Measurements from ENCODE around the gene MYO18A. TPM values are rescaled to one million over a fixed set of nuclear protein-coding genes. Genes with fewer than 3 reads are reported as not detected.

The MYO18A gene
- total RNA-seq, 3 donors from 2014 or later, result 31.5 to 71.1 (median 42.3) TPM

GRCh38 chr17:29042026-29042678, 138.0 kb downstream of the MYO18A start:
- TF ChIP-seq POLR2A (IDR thresholded peaks at IDR 0.05), result no peak
- DNase-seq (ENCODE audit: low spot score in 2 of 2), result no peak
- Histone ChIP-seq H3K27me3 (no peaks in the 10 kb centered on the region), H3K27ac (no peak overlapping the region), H3K9me3 (no peaks in the 10 kb centered on the region), H3K4me1 (no peaks in the 10 kb centered on the region), H3K4me3 (no peak overlapping the region), H3K36me3 (no peaks in the 10 kb centered on the region)
- intact Hi-C loops (cut with DNase I; ENCODE audit: low total_unique reads), result no loop called here

DNA sequence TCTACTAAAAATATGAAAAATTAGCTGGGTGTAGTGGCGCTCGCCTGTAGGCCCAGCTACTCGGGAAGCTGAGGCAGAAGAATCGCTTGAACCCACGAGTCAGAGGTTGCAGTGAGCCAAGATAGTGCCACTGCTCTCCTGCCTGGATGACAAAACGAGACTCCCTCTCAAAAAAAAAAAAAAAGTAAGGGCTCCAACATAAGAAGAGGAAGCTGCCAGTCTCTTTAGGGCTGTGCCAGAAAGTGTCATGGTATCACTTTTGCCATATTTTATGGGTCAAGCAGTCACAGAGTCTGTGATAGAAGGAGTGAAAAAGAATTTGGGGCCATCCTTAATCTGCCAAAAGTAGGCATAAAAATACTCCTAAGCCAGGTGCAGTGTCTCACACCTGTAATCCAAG, 138.6 kb downstream of the MYO18A start:
- H3K4me3 ChIP-seq, result no peak overlapping the region
- DNase-seq (ENCODE audit: low spot score in 2 of 2), result no peak
- TF ChIP-seq POLR2A (IDR thresholded peaks at IDR 0.05), result no peak
- TF ChIP-seq POLR2AphosphoS5 (IDR thresholded peaks at IDR 0.05), result no peak
- TF ChIP-seq CTCF (IDR thresholded peaks at IDR 0.05), result no peak
- H3K36me3 ChIP-seq, result no peaks in the 10 kb centered on the region
- intact Hi-C loops (cut with DNase I; ENCODE audit: low total_unique reads), result no loop called here
- no peak overlapping the region for H3K27ac ChIP-seq
- H3K9me3 ChIP-seq, result no peaks in the 10 kb centered on the region
- H3K4me1 ChIP-seq, result no peaks in the 10 kb centered on the region
- H3K27me3 ChIP-seq, result no peaks in the 10 kb centered on the region

- Histone ChIP-seq H3K4me3 (no peak overlapping the region), H3K36me3 (no peaks in the 10 kb centered on the region), H3K4me1 (no peaks in the 10 kb centered on the region), H3K9me3 (no peaks in the 10 kb centered on the region), H3K27me3 (no peaks in the 10 kb centered on the region), H3K27ac (no peak overlapping the region)
- no peak for TF ChIP-seq POLR2AphosphoS5 (IDR thresholded peaks at IDR 0.05)
- no peak for TF ChIP-seq POLR2A (IDR thresholded peaks at IDR 0.05)
- TF ChIP-seq CTCF (IDR thresholded peaks at IDR 0.05), result no peak
- no peak for DNase-seq (ENCODE audit: low spot score in 2 of 2)
- intact Hi-C loops (cut with DNase I; ENCODE audit: low total_unique reads), result no loop called here
Observed at GRCh38 chr17:29041091-29041490, 139.1 kb downstream of the MYO18A start.

DNA sequence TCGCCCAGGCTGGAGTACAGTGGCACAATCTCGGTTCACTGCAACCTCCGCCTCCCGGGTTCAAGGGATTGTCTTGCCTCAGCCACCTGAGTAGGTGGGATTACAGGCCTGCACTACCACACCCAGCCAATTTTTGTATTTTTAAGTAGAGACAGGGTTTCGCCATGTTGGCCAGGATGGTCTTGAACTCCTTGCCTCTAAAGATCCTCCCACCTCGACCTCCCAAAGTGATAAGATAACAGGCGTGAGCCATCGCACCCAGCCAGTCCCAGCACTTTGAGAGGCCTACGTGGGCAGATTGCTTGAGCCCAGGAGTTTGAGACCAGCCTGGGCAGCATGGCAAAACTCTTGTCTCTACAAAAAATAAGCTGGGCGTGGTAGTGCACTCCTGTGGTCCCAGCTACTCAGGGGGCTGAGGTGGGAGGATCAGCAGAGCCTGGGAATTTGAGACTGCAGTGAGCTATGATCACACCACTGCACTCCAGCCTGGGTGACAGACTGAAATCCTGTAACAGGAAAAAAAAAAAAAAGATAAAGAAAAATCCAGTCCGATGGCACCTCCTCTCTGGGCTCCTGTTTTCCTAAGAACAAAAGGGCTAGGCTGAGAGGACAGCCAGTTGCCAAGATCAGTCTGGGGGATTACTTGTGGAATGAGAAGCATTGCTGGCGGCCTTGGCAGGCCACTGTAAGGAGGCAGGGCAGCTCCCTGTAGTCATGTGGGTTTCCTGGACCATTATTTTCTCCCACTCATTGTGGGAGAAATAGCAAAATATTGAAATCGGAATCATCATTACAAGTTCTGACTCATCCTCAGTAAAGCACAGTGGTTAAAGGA, 140.2 kb downstream of the MYO18A start:
- H3K27me3 ChIP-seq, result no peaks in the 10 kb centered on the region
- intact Hi-C loops (cut with DNase I; ENCODE audit: low total_unique reads), result no loop called here
- H3K4me3 ChIP-seq, result no peak overlapping the region
- no peaks in the 10 kb centered on the region for H3K36me3 ChIP-seq
- peak in 1 of 2 donors; percentile 25 for DNase-seq (ENCODE audit: low spot score in 2 of 2)
- H3K27ac ChIP-seq, result no peak overlapping the region
- peaks cover under 1 to 2% of the 10 kb centered on the region in 2 donors for H3K9me3 ChIP-seq
- no peaks in the 10 kb centered on the region for H3K4me1 ChIP-seq
- TF ChIP-seq CTCF (IDR thresholded peaks at IDR 0.05), result no peak
- no peak for TF ChIP-seq POLR2AphosphoS5 (IDR thresholded peaks at IDR 0.05)
- no peak for TF ChIP-seq POLR2A (IDR thresholded peaks at IDR 0.05)

GRCh38 chr17:29038085-29038795, 142.0 kb downstream of the MYO18A start:
- TF ChIP-seq POLR2AphosphoS5 (IDR thresholded peaks at IDR 0.05), result no peak
- TF ChIP-seq CTCF (IDR thresholded peaks at IDR 0.05), result no peak
- TF ChIP-seq POLR2A (IDR thresholded peaks at IDR 0.05), result no peak
- no peak for DNase-seq (ENCODE audit: low spot score in 2 of 2)
- Histone ChIP-seq H3K4me1 (no peaks in the 10 kb centered on the region), H3K9me3 (peaks cover 4 to 14% of the 10 kb centered on the region in 2 donors), H3K36me3 (no peaks in the 10 kb centered on the region), H3K27ac (peak overlapping the region in 1 of 2 donors; percentile 3), H3K27me3 (no peaks in the 10 kb centered on the region), H3K4me3 (peak overlapping the region in 2 of 3 donors; percentile 15 to 26)
- intact Hi-C loops (cut with DNase I; ENCODE audit: low total_unique reads), result no loop called here

All from breast epithelium (tissue), 4 donors.